HG02943 (cell line): Measurements from ENCODE around the gene CADM3.

Source experiments
- ATAC-seq: cut with Tn5 transposase; IDR thresholded peaks from one replicate; pipeline ENCODE4 v1.9.1; 2021; ENCODE audit warnings: mild to moderate bottlenecking, low read depth, moderate library complexity; ENCODE audit not compliant: unreplicated experiment

Gene CADM3

GRCh38 chr1:159171254-159171687 lies at the start of gene CADM3:
Gene CADM3 (plus strand): TSS chr1:159171615. CDS start chr1:159171766, 151 bp downstream.
- no peak for ATAC-seq

- ATAC-seq = no peak
These were observed 49.3 kb upstream of the CADM3 start for GRCh38 chr1:159122005-159122621.

GRCh38 chr1:159123587-159123986 lies 47.8 kb upstream of the CADM3 start:
- no peak for ATAC-seq

GRCh38 chr1:159132271-159132881 lies 39.0 kb upstream of the CADM3 start:
- no peak for ATAC-seq

GRCh38 chr1:159140474-159140873 lies 30.9 kb upstream of the CADM3 start:
- ATAC-seq = no peak

- ATAC-seq = no peak
These were observed 29.6 kb upstream of the CADM3 start for GRCh38 chr1:159141584-159142390.

GRCh38 chr1:159142391-159142663 lies 29.1 kb upstream of the CADM3 start:
- no peak for ATAC-seq

- ATAC-seq = no peak
These were observed 28.5 kb upstream of the CADM3 start for GRCh38 chr1:159142726-159143510.

GRCh38 chr1:159144571-159144970 lies 26.8 kb upstream of the CADM3 start:
- no peak for ATAC-seq

- ATAC-seq = no peak
These were observed 24.4 kb upstream of the CADM3 start for GRCh38 chr1:159146980-159147379.

- ATAC-seq = no peak
These were observed 19.4 kb upstream of the CADM3 start for GRCh38 chr1:159152031-159152430.

- ATAC-seq = no peak
These were observed 10.3 kb upstream of the CADM3 start for GRCh38 chr1:159161001-159161718.

- no peak for ATAC-seq
These were observed 9.7 kb upstream of the CADM3 start for GRCh38 chr1:159161719-159162026.

GRCh38 chr1:159162516-159163265 lies 8.7 kb upstream of the CADM3 start:
- ATAC-seq = no peak

- ATAC-seq = no peak
These were observed 7.7 kb upstream of the CADM3 start for GRCh38 chr1:159163614-159164228.

GRCh38 chr1:159168043-159168442 lies 3.4 kb upstream of the CADM3 start:
- ATAC-seq = no peak

GRCh38 chr1:159170639-159171038 lies 776 bp upstream of the CADM3 start:
- no peak for ATAC-seq

GRCh38 chr1:159171688-159172501 lies 480 bp downstream of the CADM3 start:
- no peak for ATAC-seq
